WTC11 (cell line): ENCODE results near the gene IL16. TPM values are rescaled to one million over a fixed set of nuclear protein-coding genes. Genes with fewer than 3 reads are reported as not detected.

Experiments used
- ATAC-seq: fragments of 200-7000 bp; cut with Tn5 transposase; 2 replicates; pipeline ENCODE4 v1.10.0; 2021; ENCODE audit warnings: mild to moderate bottlenecking, moderate library complexity
- CTCF ChIA-PET: fragments of 300-600 bp; sonication (Branson Sonifier 250); formaldehyde crosslinking; loops from one replicate; lab custom pipeline; 2021; ENCODE audit warnings: antibody characterized with exemption; lab: Charles Lee
- POLR2A ChIA-PET: fragments of 350-600 bp; sonication (Branson Sonifier 250); formaldehyde crosslinking; loops from one replicate; lab custom pipeline; 2021; ENCODE audit warnings: antibody characterized with exemption; lab: Charles Lee
- DNase-seq: peaks from one replicate; pipeline ENCODE4 v3.0.0; 2021; ENCODE audit warnings: low spot score
- H3K27ac Mint-ChIP-seq: 2 replicates; pipeline ENCODE4 v1.8.0; 2021; ENCODE audit warnings: mixed read lengths
- H3K27me3 Mint-ChIP-seq: 2 replicates; pipeline ENCODE4 v1.8.0; 2021; ENCODE audit warnings: low read depth, mild to moderate bottlenecking, moderate library complexity, mixed read lengths
- H3K36me3 Mint-ChIP-seq: 2 replicates; pipeline ENCODE4 v1.8.0; 2021; ENCODE audit warnings: mixed read lengths
- H3K4me1 Mint-ChIP-seq: 2 replicates; pipeline ENCODE4 v1.8.0; 2022; ENCODE audit warnings: mixed read lengths
- H3K4me3 Mint-ChIP-seq: 2 replicates; pipeline ENCODE4 v1.8.0; 2021; ENCODE audit warnings: mild to moderate bottlenecking, moderate library complexity, mixed read lengths
- H3K9me3 Mint-ChIP-seq: 2 replicates; pipeline ENCODE4 v1.8.0; 2021; ENCODE audit warnings: mixed read lengths
- ARID4B ChIP-seq: sonication (generic); formaldehyde crosslinking; IDR thresholded peaks from 2 replicates; pipeline ENCODE4 v1.8.0; 2023; ENCODE audit warnings: missing genetic modification reagents, mild to moderate bottlenecking, borderline replicate concordance
- E2F5 ChIP-seq: sonication (generic); formaldehyde crosslinking; IDR thresholded peaks from 2 replicates; pipeline ENCODE4 v1.8.1; 2022; ENCODE audit warnings: mild to moderate bottlenecking, moderate library complexity, missing genetic modification reagents
- ETV6 ChIP-seq: sonication (generic); formaldehyde crosslinking; IDR thresholded peaks from 2 replicates; pipeline ENCODE4 v1.8.1; 2022; ENCODE audit warnings: mild to moderate bottlenecking, missing genetic modification reagents
- HMGXB4 ChIP-seq: sonication (generic); formaldehyde crosslinking; IDR thresholded peaks from 2 replicates; pipeline ENCODE4 v1.8.1; 2023; ENCODE audit warnings: mild to moderate bottlenecking, moderate library complexity, missing genetic modification reagents
- MXD4 ChIP-seq: fragments of 250-450 bp; sonication (Bioruptor Pico); IDR thresholded peaks from 2 replicates; pipeline ENCODE4 v1.8.0; 2021; ENCODE audit warnings: mild to moderate bottlenecking, moderate library complexity, borderline replicate concordance
- NR1H2 ChIP-seq: sonication (generic); formaldehyde crosslinking; IDR thresholded peaks from 2 replicates; pipeline ENCODE4 v1.9.0; 2021; ENCODE audit warnings: mild to moderate bottlenecking, moderate library complexity, missing genetic modification reagents
- TCF7 ChIP-seq: sonication (generic); formaldehyde crosslinking; IDR thresholded peaks from 2 replicates; pipeline ENCODE4 v1.8.0; 2022; ENCODE audit warnings: mild to moderate bottlenecking, low read depth, missing genetic modification reagents, moderate library complexity
- ZNF281 ChIP-seq: sonication (generic); formaldehyde crosslinking; IDR thresholded peaks from 2 replicates; pipeline ENCODE4 v1.8.0; 2023; ENCODE audit warnings: mild to moderate bottlenecking, missing genetic modification reagents
- ZNF425 ChIP-seq: fragments of 250-450 bp; sonication (Bioruptor Pico); conservative IDR thresholded peaks from 2 replicates; pipeline ENCODE4 v1.9.0; 2021; ENCODE audit warnings: mild to moderate bottlenecking
- total RNA-seq: library from RNA; stranded (reverse); gene quantifications from 3 replicates; pipeline ENCODE4 v1.2.3, GENCODE V29; 2021

Gene IL16
- total RNA-seq, 1 experiment from 2014 or later: 0.61 TPM

- POLR2A ChIA-PET: no interaction called here
- CTCF ChIA-PET: interaction anchor here (0.5 to 2.2 kb wide), 8 partner anchors 8 to 115 kb away, joined by 3 to 8 read pairs (median 4); partner anchors contain the start of gene STARD5
Observed at GRCh38 chr15:81335631-81336030, 139.0 kb downstream of the IL16 start.

More at GRCh38 chr15:81335631-81336030, 139.0 kb downstream of the IL16 start:
- no peaks in the 10 kb centered on the region for H3K36me3 Mint-ChIP-seq
- TF ChIP-seq ZNF281 (CRISPR knock-in tag): no peak
- no peak for TF ChIP-seq TCF7 (CRISPR knock-in tag)
- no peak for TF ChIP-seq NR1H2 (CRISPR knock-in tag)
- no peak for TF ChIP-seq MXD4 (CRISPR knock-in tag)
- no peak for TF ChIP-seq E2F5 (CRISPR knock-in tag)
- TF ChIP-seq ETV6 (CRISPR knock-in tag): no peak
- TF ChIP-seq HMGXB4 (CRISPR knock-in tag): no peak
- no peak for TF ChIP-seq ARID4B (CRISPR knock-in tag)
- no peak for TF ChIP-seq ZNF425 (CRISPR knock-in tag)
- H3K9me3 Mint-ChIP-seq: no peaks in the 10 kb centered on the region
- H3K27me3 Mint-ChIP-seq: no peaks in the 10 kb centered on the region
- no peak for DNase-seq
- no peak overlapping the region for H3K27ac Mint-ChIP-seq
- no peaks in the 10 kb centered on the region for H3K4me1 Mint-ChIP-seq
- no peak for ATAC-seq
- no peak overlapping the region for H3K4me3 Mint-ChIP-seq
